IMR-90 (cell line): ENCODE data around the gene TIAM2. TPM values are rescaled to one million over a fixed set of nuclear protein-coding genes. Genes with fewer than 3 reads are reported as not detected.
A peak's percentile ranks its signal among the peaks of the same experiment; 100 is the strongest.

Source experiments
- ATAC-seq: fragments of 200-7000 bp; cut with Tn5 transposase; 2 replicates; pipeline ENCODE4 v1.9.1; 2020; ENCODE audit warnings: low read depth, mild to moderate bottlenecking, moderate library complexity
- BruUV-seq: library from RNA; stranded (reverse); fragments of 400-500 nt; replicated peaks from 2 replicates; lab custom pipeline; 2021; lab: Mats Ljungman, UMichigan
- CTCF ChIA-PET: fragments of 300-600 bp; formaldehyde crosslinking; extraction: SDS; loops from one replicate; lab custom pipeline; 2021; ENCODE audit warnings: antibody characterized with exemption; lab: Yijun Ruan, JAX
- POLR2A ChIA-PET: fragments of 300-600 bp; sonication (Branson Sonifier 250); formaldehyde crosslinking; loops from one replicate; lab custom pipeline; 2022; ENCODE audit warnings: antibody characterized with exemption; ENCODE audit not compliant: unreplicated experiment; lab: Charles Lee
- DNase-seq: peaks from one replicate; pipeline ENCODE4 v3.0.0; 2013
- H2AFZ ChIP-seq: replicated peaks from 2 replicates; pipeline ENCODE3; 2013; ENCODE audit warnings: low read length, mild to moderate bottlenecking; ENCODE audit not compliant: poor library complexity
- H2AK5ac ChIP-seq: 2 replicates; pipeline ENCODE4 v1.6.1; 2013; ENCODE audit warnings: low read depth, low read length, inconsistent platforms
- H2AK9ac ChIP-seq: replicated peaks from 2 replicates; pipeline ENCODE3; 2013; ENCODE audit warnings: mild to moderate bottlenecking, low read depth, low read length, moderate library complexity; ENCODE audit not compliant: poor library complexity
- H2BK120ac ChIP-seq: 2 replicates; pipeline ENCODE4 v1.6.1; 2013; ENCODE audit warnings: low read depth, low read length, inconsistent platforms
- H2BK15ac ChIP-seq: 3 replicates; pipeline ENCODE4 v1.6.1; 2013; ENCODE audit warnings: low read depth, low read length, inconsistent platforms
- H2BK20ac ChIP-seq: 2 replicates; pipeline ENCODE4 v1.6.1; 2013; ENCODE audit warnings: low read depth, mild to moderate bottlenecking, inconsistent platforms, low read length, moderate library complexity
- H2BK5ac ChIP-seq: 2 replicates; pipeline ENCODE4 v1.6.1; 2013; ENCODE audit warnings: mild to moderate bottlenecking, low read depth, low read length, inconsistent platforms; ENCODE audit not compliant: poor library complexity, severe bottlenecking
- H3K14ac ChIP-seq: replicated peaks from 2 replicates; pipeline ENCODE4 v1.6.1; 2013; ENCODE audit warnings: low read depth, low read length, inconsistent platforms
- H3K18ac ChIP-seq: 2 replicates; pipeline ENCODE4 v1.6.1; 2013; ENCODE audit warnings: low read depth, low read length, control low read depth
- H3K23ac ChIP-seq: 2 replicates; pipeline ENCODE4 v1.6.1; 2013; ENCODE audit warnings: low read depth, low read length, inconsistent platforms
- H3K27ac ChIP-seq: 2 replicates; pipeline ENCODE4 v1.5.1; 2013; ENCODE audit warnings: mild to moderate bottlenecking, control low read depth, low read length; ENCODE audit not compliant: insufficient read depth
- H3K27me3 ChIP-seq: 2 replicates; pipeline ENCODE4 v1.6.1; 2013; ENCODE audit warnings: low read length; ENCODE audit not compliant: control insufficient read depth, insufficient read depth
- H3K36me3 ChIP-seq: 2 replicates; pipeline ENCODE4 v1.6.1; 2013; ENCODE audit warnings: low read length, mixed read lengths; ENCODE audit not compliant: control insufficient read depth, insufficient read depth
- H3K4ac ChIP-seq: 2 replicates; pipeline ENCODE4 v1.6.1; 2013; ENCODE audit warnings: low read depth, low read length, inconsistent platforms
- H3K4me1 ChIP-seq: 2 replicates; pipeline ENCODE4 v1.6.1; 2013; ENCODE audit warnings: low read length, mixed read lengths; ENCODE audit not compliant: control insufficient read depth, insufficient read depth
- H3K4me2 ChIP-seq: 2 replicates; pipeline ENCODE4 v1.6.1; 2013; ENCODE audit warnings: low read depth, mild to moderate bottlenecking, control low read depth, low read length, moderate library complexity
- H3K4me3 ChIP-seq: 2 replicates; pipeline ENCODE4 v1.5.1; 2013; ENCODE audit warnings: low read depth, mild to moderate bottlenecking, control low read depth, low read length, moderate library complexity; ENCODE audit not compliant: insufficient read depth
- H3K56ac ChIP-seq: 2 replicates; pipeline ENCODE4 v1.6.1; 2013; ENCODE audit warnings: low read length, inconsistent platforms; ENCODE audit not compliant: insufficient read depth; ENCODE audit errors: extremely low read depth
- H3K79me1 ChIP-seq, 2 experiments: 2 replicates each; pipeline ENCODE4 v1.6.1; 2013; ENCODE audit warnings: low read length in 2 of 2, inconsistent platforms in 1 of 2, low read depth in 1 of 2
- H3K9ac ChIP-seq: 2 replicates; pipeline ENCODE4 v1.6.1; 2013; ENCODE audit warnings: low read depth, low read length, control low read depth
- H3K9me1 ChIP-seq: 2 replicates; pipeline ENCODE4 v1.6.1; 2013; ENCODE audit warnings: low read length, inconsistent platforms; ENCODE audit not compliant: insufficient read depth
- H3K9me3 ChIP-seq: 2 replicates; pipeline ENCODE4 v1.6.1; 2013; ENCODE audit warnings: low read length; ENCODE audit not compliant: control insufficient read depth, insufficient read depth
- H4K20me1 ChIP-seq: 2 replicates; pipeline ENCODE4 v1.6.1; 2013; ENCODE audit warnings: low read length, inconsistent platforms; ENCODE audit not compliant: insufficient read depth
- H4K5ac ChIP-seq: 2 replicates; pipeline ENCODE4 v1.6.1; 2013; ENCODE audit warnings: mild to moderate bottlenecking, low read depth, low read length, control low read depth
- H4K8ac ChIP-seq, 2 experiments: 2 replicates each; pipeline ENCODE4 v1.6.1; 2013; ENCODE audit warnings: low read depth in 2 of 2, low read length in 2 of 2, control low read depth in 1 of 2, inconsistent platforms in 1 of 2
- H4K91ac ChIP-seq: 2 replicates; pipeline ENCODE4 v1.6.1; 2013; ENCODE audit warnings: low read depth, low read length, inconsistent platforms; ENCODE audit not compliant: insufficient read depth
- FOS ChIP-seq: fragments of 150-350 bp; IDR thresholded peaks from 2 replicates; pipeline ENCODE4 v1.6.1; 2016; ENCODE audit warnings: low read depth, low read length
- MAFK ChIP-seq: IDR thresholded peaks from 2 replicates; pipeline ENCODE4 v1.6.1; 2012; ENCODE audit warnings: low read depth, low read length, improper control_type of control experiment
- MAZ ChIP-seq: IDR thresholded peaks from 2 replicates; pipeline ENCODE4 v1.6.1; 2012; ENCODE audit warnings: low read depth, mild to moderate bottlenecking, low read length, improper control_type of control experiment, moderate library complexity, borderline replicate concordance
- POLR2A ChIP-seq: IDR thresholded peaks from 2 replicates; pipeline ENCODE4 v1.6.1; 2012; ENCODE audit warnings: mild to moderate bottlenecking, low read depth, low read length
- RAD21 ChIP-seq: IDR thresholded peaks from 2 replicates; pipeline ENCODE4 v1.6.1; 2012; ENCODE audit warnings: low read length, improper control_type of control experiment
- RFX5 ChIP-seq: IDR thresholded peaks from 2 replicates; pipeline ENCODE4 v1.8.0; 2012; ENCODE audit warnings: low read depth, mild to moderate bottlenecking, low read length, moderate library complexity
- WGBS, 2 experiments: methylation state at CpG; one replicate each; pipeline versions ENCODE4 v1.1.5 to v1.1.7; 2013; ENCODE audit warnings: missing lambda C conversion rate in 2 of 2; ENCODE audit not compliant: insufficient read length in 1 of 2; ENCODE audit errors: extremely low coverage in 2 of 2; 5-methylcytosine and 5-hydroxymethylcytosine counted together
- dilution Hi-C: fragments of 300-500 bp; cut with HindIII; formaldehyde crosslinking; loops from one replicate; pipeline ENCODE4 v1.14.3; 2018; ENCODE audit warnings: low sequenced_read_pairs; ENCODE audit not compliant: unreplicated experiment
- in situ Hi-C: fragments of 300-500 bp; cut with MboI; formaldehyde crosslinking; loops from 3 replicates; pipeline ENCODE4 v1.14.3; 2019; ENCODE audit warnings: low sequenced_read_pairs, inconsistent platforms, mixed read lengths
- intact Hi-C: fragments of 100-400 bp; cut with micrococcal nuclease; formaldehyde crosslinking; loops from 2 replicates; pipeline ENCODE4 v1.10.0; 2022
- polyA plus RNA-seq, 3 experiments: library from polyadenylated mRNA; depleted of rRNA; stranded (reverse); fragments of >200 nt; gene quantifications; 2 replicates each; pipeline ENCODE4 v1.2.3, GENCODE V29; 2012; ENCODE audit warnings: low replicate concordance in 1 of 3
- total RNA-seq: library from RNA; depleted of rRNA; stranded (reverse); fragments of >200 nt; gene quantifications from 2 replicates; pipeline ENCODE4 v1.2.3, GENCODE V29; 2012

Gene TIAM2
- total and polyA plus RNA-seq, 2 of the 4 experiments (the other 2 are of a cell fraction) = 3.1 to 4.7 TPM

DNA sequence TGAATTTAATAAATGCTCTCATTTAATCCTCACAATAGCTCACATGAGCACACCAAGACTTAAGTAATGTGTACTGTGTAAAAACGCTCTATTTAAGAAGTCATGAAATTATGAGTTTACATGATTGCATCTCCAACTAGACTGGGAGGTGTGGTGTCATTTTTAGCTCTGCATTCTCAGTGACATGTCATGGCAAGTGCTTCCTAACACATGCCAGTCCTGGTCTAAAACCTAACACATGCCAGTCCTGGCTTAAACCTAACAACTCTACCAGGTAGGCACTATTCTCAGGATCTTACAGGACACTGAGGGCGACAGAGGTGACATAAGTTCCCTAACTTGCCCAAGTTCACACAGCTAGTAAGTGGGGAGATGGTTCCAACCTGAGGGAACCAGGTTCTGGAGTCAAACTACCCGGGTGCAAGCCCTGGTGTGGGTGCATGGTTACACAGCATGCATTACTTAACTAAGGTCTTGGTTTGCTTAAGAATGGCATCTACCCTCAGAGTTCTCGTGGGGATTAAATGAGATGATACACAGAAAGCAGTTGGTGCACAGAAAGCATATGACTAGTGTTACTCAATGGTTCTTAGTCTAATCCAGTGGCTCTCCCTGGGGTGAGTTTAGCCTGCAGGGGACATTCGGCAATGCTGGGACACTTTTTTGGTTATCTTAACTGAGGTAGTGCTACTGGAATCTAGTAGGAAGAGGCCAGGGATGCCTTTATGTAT is 283.4 kb downstream of the TIAM2 start:
- H2AK9ac ChIP-seq = no peak overlapping the region
- H4K91ac ChIP-seq = no peak overlapping the region
- 0 out of 2 replicates have a peak, but pooled peaks cover under 1% of the 10 kb centered on the region for H4K20me1 ChIP-seq
- peaks cover 8% of the 10 kb centered on the region for H3K36me3 ChIP-seq
- H2BK15ac ChIP-seq = no peak overlapping the region
- no peak overlapping the region for H2BK5ac ChIP-seq
- H3K79me1 ChIP-seq = peaks cover 5 to 24% of the 10 kb centered on the region in 2 experiments; a peak in 3 of 4 replicates
- no peak overlapping the region for H3K9ac ChIP-seq
- no peak overlapping the region for H4K5ac ChIP-seq
- H4K8ac ChIP-seq = no peak overlapping the region
- no peak for ATAC-seq
- intact Hi-C loops = no loop called here
- H3K56ac ChIP-seq = no peak overlapping the region
- no CpG with 5 or more reads among the region's 5 CpGs for WGBS, 2 experiments
- H2AK5ac ChIP-seq = 0 out of 2 replicates have a peak overlapping the region, but pooled peaks have one; percentile 14
- dilution Hi-C loops = no loop called here
- peaks cover 13% of the 10 kb centered on the region for H3K9me1 ChIP-seq
- H2AFZ ChIP-seq = no peak overlapping the region
- H3K23ac ChIP-seq = no peak overlapping the region
- no peak overlapping the region for H3K14ac ChIP-seq
- no peak overlapping the region for H3K18ac ChIP-seq
- ChIA-PET CTCF (interaction anchor here (1.4 kb wide), 1 partner anchor 10 kb away, joined by 5 read pairs; no protein-coding TSS in a partner anchor), POLR2A (no interaction called here)
- H3K9me3 ChIP-seq = no peaks in the 10 kb centered on the region
- no peak overlapping the region for H2BK120ac ChIP-seq
- no TSS peak for BruUV-seq
- H3K4me3 ChIP-seq = no peak overlapping the region
- no peak overlapping the region for H3K27ac ChIP-seq
- H3K4me1 ChIP-seq = peaks cover 10% of the 10 kb centered on the region
- H3K4me2 ChIP-seq = no peak overlapping the region
- H3K4ac ChIP-seq = no peak overlapping the region
- no peak overlapping the region for H2BK20ac ChIP-seq
- in situ Hi-C loops = no loop called here
- no peaks in the 10 kb centered on the region for H3K27me3 ChIP-seq
- DNase-seq = no peak
- TF ChIP-seq POLR2A = no peak
- no peak for TF ChIP-seq RFX5
- TF ChIP-seq FOS = no peak
- TF ChIP-seq RAD21 = no peak
- TF ChIP-seq MAZ = no peak
- TF ChIP-seq MAFK = no peak
